IMR-90 (cell line): ENCODE measurements around the gene DYRK3. TPM values are rescaled to one million over a fixed set of nuclear protein-coding genes. Genes with fewer than 3 reads are reported as not detected.
A peak's percentile ranks its signal among the peaks of the same experiment; 100 is the strongest.

Source experiments
- ATAC-seq: fragments of 200-7000 bp; cut with Tn5 transposase; 2 replicates; pipeline ENCODE4 v1.9.1; 2020; ENCODE audit warnings: low read depth, mild to moderate bottlenecking, moderate library complexity
- BruUV-seq: library from RNA; stranded (reverse); fragments of 400-500 nt; replicated peaks from 2 replicates; lab custom pipeline; 2021; lab: Mats Ljungman, UMichigan
- CTCF ChIA-PET: fragments of 300-600 bp; formaldehyde crosslinking; extraction: SDS; loops from one replicate; lab custom pipeline; 2021; ENCODE audit warnings: antibody characterized with exemption; lab: Yijun Ruan, JAX
- POLR2A ChIA-PET: fragments of 300-600 bp; sonication (Branson Sonifier 250); formaldehyde crosslinking; loops from one replicate; lab custom pipeline; 2022; ENCODE audit warnings: antibody characterized with exemption; ENCODE audit not compliant: unreplicated experiment; lab: Charles Lee
- DNase-seq: peaks from one replicate; pipeline ENCODE4 v3.0.0; 2013
- H2AFZ ChIP-seq: replicated peaks from 2 replicates; pipeline ENCODE3; 2013; ENCODE audit warnings: low read length, mild to moderate bottlenecking; ENCODE audit not compliant: poor library complexity
- H2AK5ac ChIP-seq: 2 replicates; pipeline ENCODE4 v1.6.1; 2013; ENCODE audit warnings: low read depth, low read length, inconsistent platforms
- H2AK9ac ChIP-seq: replicated peaks from 2 replicates; pipeline ENCODE3; 2013; ENCODE audit warnings: mild to moderate bottlenecking, low read depth, low read length, moderate library complexity; ENCODE audit not compliant: poor library complexity
- H2BK120ac ChIP-seq: 2 replicates; pipeline ENCODE4 v1.6.1; 2013; ENCODE audit warnings: low read depth, low read length, inconsistent platforms
- H2BK15ac ChIP-seq: 3 replicates; pipeline ENCODE4 v1.6.1; 2013; ENCODE audit warnings: low read depth, low read length, inconsistent platforms
- H2BK20ac ChIP-seq: 2 replicates; pipeline ENCODE4 v1.6.1; 2013; ENCODE audit warnings: low read depth, mild to moderate bottlenecking, inconsistent platforms, low read length, moderate library complexity
- H2BK5ac ChIP-seq: 2 replicates; pipeline ENCODE4 v1.6.1; 2013; ENCODE audit warnings: mild to moderate bottlenecking, low read depth, low read length, inconsistent platforms; ENCODE audit not compliant: poor library complexity, severe bottlenecking
- H3K14ac ChIP-seq: replicated peaks from 2 replicates; pipeline ENCODE4 v1.6.1; 2013; ENCODE audit warnings: low read depth, low read length, inconsistent platforms
- H3K18ac ChIP-seq: 2 replicates; pipeline ENCODE4 v1.6.1; 2013; ENCODE audit warnings: low read depth, low read length, control low read depth
- H3K23ac ChIP-seq: 2 replicates; pipeline ENCODE4 v1.6.1; 2013; ENCODE audit warnings: low read depth, low read length, inconsistent platforms
- H3K27ac ChIP-seq: 2 replicates; pipeline ENCODE4 v1.5.1; 2013; ENCODE audit warnings: mild to moderate bottlenecking, control low read depth, low read length; ENCODE audit not compliant: insufficient read depth
- H3K27me3 ChIP-seq: 2 replicates; pipeline ENCODE4 v1.6.1; 2013; ENCODE audit warnings: low read length; ENCODE audit not compliant: control insufficient read depth, insufficient read depth
- H3K36me3 ChIP-seq: 2 replicates; pipeline ENCODE4 v1.6.1; 2013; ENCODE audit warnings: low read length, mixed read lengths; ENCODE audit not compliant: control insufficient read depth, insufficient read depth
- H3K4ac ChIP-seq: 2 replicates; pipeline ENCODE4 v1.6.1; 2013; ENCODE audit warnings: low read depth, low read length, inconsistent platforms
- H3K4me1 ChIP-seq: 2 replicates; pipeline ENCODE4 v1.6.1; 2013; ENCODE audit warnings: low read length, mixed read lengths; ENCODE audit not compliant: control insufficient read depth, insufficient read depth
- H3K4me2 ChIP-seq: 2 replicates; pipeline ENCODE4 v1.6.1; 2013; ENCODE audit warnings: low read depth, mild to moderate bottlenecking, control low read depth, low read length, moderate library complexity
- H3K4me3 ChIP-seq: 2 replicates; pipeline ENCODE4 v1.5.1; 2013; ENCODE audit warnings: low read depth, mild to moderate bottlenecking, control low read depth, low read length, moderate library complexity; ENCODE audit not compliant: insufficient read depth
- H3K56ac ChIP-seq: 2 replicates; pipeline ENCODE4 v1.6.1; 2013; ENCODE audit warnings: low read length, inconsistent platforms; ENCODE audit not compliant: insufficient read depth; ENCODE audit errors: extremely low read depth
- H3K79me1 ChIP-seq, 2 experiments: 2 replicates each; pipeline ENCODE4 v1.6.1; 2013; ENCODE audit warnings: low read length in 2 of 2, inconsistent platforms in 1 of 2, low read depth in 1 of 2
- H3K9ac ChIP-seq: 2 replicates; pipeline ENCODE4 v1.6.1; 2013; ENCODE audit warnings: low read depth, low read length, control low read depth
- H3K9me1 ChIP-seq: 2 replicates; pipeline ENCODE4 v1.6.1; 2013; ENCODE audit warnings: low read length, inconsistent platforms; ENCODE audit not compliant: insufficient read depth
- H3K9me3 ChIP-seq: 2 replicates; pipeline ENCODE4 v1.6.1; 2013; ENCODE audit warnings: low read length; ENCODE audit not compliant: control insufficient read depth, insufficient read depth
- H4K20me1 ChIP-seq: 2 replicates; pipeline ENCODE4 v1.6.1; 2013; ENCODE audit warnings: low read length, inconsistent platforms; ENCODE audit not compliant: insufficient read depth
- H4K5ac ChIP-seq: 2 replicates; pipeline ENCODE4 v1.6.1; 2013; ENCODE audit warnings: mild to moderate bottlenecking, low read depth, low read length, control low read depth
- H4K8ac ChIP-seq, 2 experiments: 2 replicates each; pipeline ENCODE4 v1.6.1; 2013; ENCODE audit warnings: low read depth in 2 of 2, low read length in 2 of 2, control low read depth in 1 of 2, inconsistent platforms in 1 of 2
- H4K91ac ChIP-seq: 2 replicates; pipeline ENCODE4 v1.6.1; 2013; ENCODE audit warnings: low read depth, low read length, inconsistent platforms; ENCODE audit not compliant: insufficient read depth
- BHLHE40 ChIP-seq: fragments of 150-350 bp; IDR thresholded peaks from 2 replicates; pipeline ENCODE4 v1.6.1; 2016; ENCODE audit warnings: mild to moderate bottlenecking, low read depth, low read length
- CEBPB ChIP-seq: IDR thresholded peaks from 2 replicates; pipeline ENCODE4 v1.6.1; 2012; ENCODE audit warnings: low read depth, low read length, improper control_type of control experiment
- CHD1 ChIP-seq: IDR thresholded peaks from 2 replicates; pipeline ENCODE4 v1.6.1; 2012; ENCODE audit warnings: low read depth, low read length, improper control_type of control experiment
- FOS ChIP-seq: fragments of 150-350 bp; IDR thresholded peaks from 2 replicates; pipeline ENCODE4 v1.6.1; 2016; ENCODE audit warnings: low read depth, low read length
- MAFK ChIP-seq: IDR thresholded peaks from 2 replicates; pipeline ENCODE4 v1.6.1; 2012; ENCODE audit warnings: low read depth, low read length, improper control_type of control experiment
- MAZ ChIP-seq: IDR thresholded peaks from 2 replicates; pipeline ENCODE4 v1.6.1; 2012; ENCODE audit warnings: low read depth, mild to moderate bottlenecking, low read length, improper control_type of control experiment, moderate library complexity, borderline replicate concordance
- MXI1 ChIP-seq: IDR thresholded peaks from 2 replicates; pipeline ENCODE4 v1.6.1; 2012; ENCODE audit warnings: low read depth, mild to moderate bottlenecking, low read length, moderate library complexity, borderline replicate concordance
- RAD21 ChIP-seq: IDR thresholded peaks from 2 replicates; pipeline ENCODE4 v1.6.1; 2012; ENCODE audit warnings: low read length, improper control_type of control experiment
- RFX5 ChIP-seq: IDR thresholded peaks from 2 replicates; pipeline ENCODE4 v1.8.0; 2012; ENCODE audit warnings: low read depth, mild to moderate bottlenecking, low read length, moderate library complexity
- SMC3 ChIP-seq: fragments of 150-350 bp; IDR thresholded peaks from 2 replicates; pipeline ENCODE4 v1.6.1; 2016; ENCODE audit warnings: low read depth, mild to moderate bottlenecking, antibody characterized with exemption, low read length, moderate library complexity
- WGBS, 2 experiments: methylation state at CpG; one replicate each; pipeline versions ENCODE4 v1.1.5 to v1.1.7; 2013; ENCODE audit warnings: missing lambda C conversion rate in 2 of 2; ENCODE audit not compliant: insufficient read length in 1 of 2; ENCODE audit errors: extremely low coverage in 2 of 2; 5-methylcytosine and 5-hydroxymethylcytosine counted together
- dilution Hi-C: fragments of 300-500 bp; cut with HindIII; formaldehyde crosslinking; loops from one replicate; pipeline ENCODE4 v1.14.3; 2018; ENCODE audit warnings: low sequenced_read_pairs; ENCODE audit not compliant: unreplicated experiment
- in situ Hi-C: fragments of 300-500 bp; cut with MboI; formaldehyde crosslinking; loops from 3 replicates; pipeline ENCODE4 v1.14.3; 2019; ENCODE audit warnings: low sequenced_read_pairs, inconsistent platforms, mixed read lengths
- intact Hi-C: fragments of 100-400 bp; cut with micrococcal nuclease; formaldehyde crosslinking; loops from 2 replicates; pipeline ENCODE4 v1.10.0; 2022
- polyA plus RNA-seq, 3 experiments: library from polyadenylated mRNA; depleted of rRNA; stranded (reverse); fragments of >200 nt; gene quantifications; 2 replicates each; pipeline ENCODE4 v1.2.3, GENCODE V29; 2012; ENCODE audit warnings: low replicate concordance in 1 of 3
- total RNA-seq: library from RNA; depleted of rRNA; stranded (reverse); fragments of >200 nt; gene quantifications from 2 replicates; pipeline ENCODE4 v1.2.3, GENCODE V29; 2012
- TF ChIP-seq, protein P1 (sequence below): conservative IDR thresholded peaks from 2 replicates; pipeline ENCODE4 v1.5.1; 2012; ENCODE audit warnings: mild to moderate bottlenecking, low read depth, low read length, improper control_type of control experiment

Gene DYRK3
- total and polyA plus RNA-seq, 2 of the 4 experiments (the other 2 are of a cell fraction) = 5.5 to 22.0 TPM

DNA sequence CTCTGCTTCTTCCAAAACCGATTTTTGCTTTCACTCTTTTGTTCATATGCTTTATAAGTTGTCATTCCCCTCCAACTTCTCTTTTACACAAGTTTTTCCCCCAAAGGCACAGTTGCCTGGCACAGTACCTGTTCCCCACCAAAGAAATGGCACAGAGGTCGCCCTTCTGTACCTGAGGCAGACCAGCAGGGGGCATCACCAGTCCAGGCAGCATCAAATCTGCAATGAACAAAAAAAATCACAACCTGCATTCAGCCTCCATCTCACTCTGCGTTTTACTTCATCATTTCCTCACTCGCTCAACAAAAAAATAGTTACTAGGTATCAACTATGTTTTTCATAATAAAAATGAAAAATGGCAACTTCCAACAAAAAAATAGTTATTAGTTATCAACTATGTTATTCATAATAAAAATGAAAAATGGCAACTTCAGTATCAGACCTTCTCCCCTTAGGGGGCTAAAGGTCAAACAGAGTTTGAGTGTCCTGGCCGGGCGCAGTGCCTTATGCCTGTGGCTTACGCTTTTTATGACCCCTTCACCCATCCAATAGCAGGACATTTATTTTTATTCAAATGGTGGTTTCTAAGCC, 27.1 kb upstream of the DYRK3 start:
- dilution Hi-C loops (no loop called here), intact Hi-C loops (loop anchor here (1.0 to 5.0 kb wide), 4 partner anchors 56 to 469 kb away; no protein-coding TSS in a partner anchor), in situ Hi-C loops (no loop called here)
- no peak overlapping the region for H4K5ac ChIP-seq
- no peaks in the 10 kb centered on the region for H3K9me3 ChIP-seq
- no peak overlapping the region for H4K8ac ChIP-seq
- H2AK9ac ChIP-seq = peak overlapping the region; percentile 11
- peaks cover 12% of the 10 kb centered on the region for H3K36me3 ChIP-seq
- H3K79me1 ChIP-seq = peaks cover 14 to 17% of the 10 kb centered on the region in 2 experiments
- H3K4me2 ChIP-seq = no peak overlapping the region
- H3K4me1 ChIP-seq = peaks cover 4% of the 10 kb centered on the region
- no peak overlapping the region for H3K23ac ChIP-seq
- no peak overlapping the region for H3K4me3 ChIP-seq
- no TSS peak for BruUV-seq
- no peaks in the 10 kb centered on the region for H3K27me3 ChIP-seq
- H2BK20ac ChIP-seq = no peak overlapping the region
- H2BK120ac ChIP-seq = no peak overlapping the region
- H2BK15ac ChIP-seq = no peak overlapping the region
- POLR2A ChIA-PET = no interaction called here
- peaks cover 8% of the 10 kb centered on the region for H3K9me1 ChIP-seq
- no peak overlapping the region for H2AFZ ChIP-seq
- TF ChIP-seq MAZ (no peak), RFX5 (no peak), MAFK (no peak), MXI1 (no peak), CHD1 (no peak), RAD21 (peak; percentile 71), BHLHE40 (no peak), CEBPB (no peak), SMC3 (peak; percentile 81), FOS (no peak)
- TF ChIP-seq, protein P1, sequence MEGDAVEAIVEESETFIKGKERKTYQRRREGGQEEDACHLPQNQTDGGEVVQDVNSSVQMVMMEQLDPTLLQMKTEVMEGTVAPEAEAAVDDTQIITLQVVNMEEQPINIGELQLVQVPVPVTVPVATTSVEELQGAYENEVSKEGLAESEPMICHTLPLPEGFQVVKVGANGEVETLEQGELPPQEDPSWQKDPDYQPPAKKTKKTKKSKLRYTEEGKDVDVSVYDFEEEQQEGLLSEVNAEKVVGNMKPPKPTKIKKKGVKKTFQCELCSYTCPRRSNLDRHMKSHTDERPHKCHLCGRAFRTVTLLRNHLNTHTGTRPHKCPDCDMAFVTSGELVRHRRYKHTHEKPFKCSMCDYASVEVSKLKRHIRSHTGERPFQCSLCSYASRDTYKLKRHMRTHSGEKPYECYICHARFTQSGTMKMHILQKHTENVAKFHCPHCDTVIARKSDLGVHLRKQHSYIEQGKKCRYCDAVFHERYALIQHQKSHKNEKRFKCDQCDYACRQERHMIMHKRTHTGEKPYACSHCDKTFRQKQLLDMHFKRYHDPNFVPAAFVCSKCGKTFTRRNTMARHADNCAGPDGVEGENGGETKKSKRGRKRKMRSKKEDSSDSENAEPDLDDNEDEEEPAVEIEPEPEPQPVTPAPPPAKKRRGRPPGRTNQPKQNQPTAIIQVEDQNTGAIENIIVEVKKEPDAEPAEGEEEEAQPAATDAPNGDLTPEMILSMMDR = peak; percentile 72
- no peak overlapping the region for H4K91ac ChIP-seq
- H3K56ac ChIP-seq = no peak overlapping the region
- H2AK5ac ChIP-seq = no peak overlapping the region
- 86 to 100% methylated on average over 1 to 2 of the region's 7 CpGs for WGBS, 2 experiments
- H2BK5ac ChIP-seq = no peak overlapping the region
- no peak overlapping the region for H3K18ac ChIP-seq
- H4K20me1 ChIP-seq = no peaks in the 10 kb centered on the region
- no peak overlapping the region for H3K9ac ChIP-seq
- CTCF ChIA-PET = interaction anchor here (0.6 to 1.0 kb wide), 4 partner anchors 56 to 200 kb away, joined by 3 read pairs; no protein-coding TSS in a partner anchor
- H3K14ac ChIP-seq = no peak overlapping the region
- ATAC-seq (no peak), DNase-seq (peak; percentile 37)
- H3K27ac ChIP-seq = no peak overlapping the region
- H3K4ac ChIP-seq = no peak overlapping the region
